ENCODE measurements around the gene ANO8. TPM values are rescaled to one million over a fixed set of nuclear protein-coding genes. Genes with fewer than 3 reads are reported as not detected.

Gene ANO8
- total and polyA plus RNA-seq, 2 of the 8 experiments (the other 6 are each of a cell fraction or from before 2014, with no cell fraction given) = 9.5 to 20.7 TPM

DNA sequence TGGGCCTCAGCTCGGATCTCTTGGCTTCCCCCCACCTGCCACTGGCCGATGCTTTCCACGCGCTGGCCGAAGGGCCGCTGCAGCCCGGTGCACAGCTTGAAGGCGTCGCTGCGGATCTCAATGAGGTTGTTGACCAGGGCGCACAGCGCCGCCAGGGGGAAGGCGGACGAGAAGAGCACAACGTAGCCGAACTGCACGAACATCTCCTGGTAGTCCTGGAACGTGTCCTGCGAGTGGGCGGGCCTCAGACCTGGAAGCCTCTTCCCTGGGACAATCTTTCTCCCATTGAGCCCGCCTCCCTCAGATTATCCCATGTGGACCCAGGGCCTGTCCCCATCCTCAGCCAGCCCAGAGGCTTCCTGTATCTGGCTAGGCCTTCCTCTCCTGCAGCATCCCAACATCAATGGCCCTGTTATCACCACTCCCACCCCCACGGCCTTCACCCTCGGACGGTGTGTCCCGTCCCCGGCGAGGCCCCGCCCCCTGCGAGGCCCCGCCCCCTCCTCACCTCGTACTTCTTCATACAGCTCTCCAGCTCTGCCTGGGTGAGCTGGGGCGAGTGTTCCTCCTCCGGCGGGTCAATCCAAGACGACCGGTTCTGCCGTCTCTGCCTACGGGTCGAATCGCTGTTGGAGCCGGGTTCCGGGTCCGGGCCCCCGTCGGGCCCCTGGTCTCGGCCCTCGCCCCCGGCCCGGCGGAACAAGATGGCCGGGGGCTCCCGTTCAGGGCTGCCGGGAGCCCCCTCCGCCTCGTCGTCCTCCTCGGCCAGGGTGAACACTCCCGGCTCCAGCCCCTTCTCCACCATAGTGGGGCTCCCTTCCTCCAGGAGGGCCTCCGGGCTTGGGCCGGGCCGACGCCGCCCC is 6.8 kb downstream of the ANO8 start:
- Histone ChIP-seq H2BK20ac (ENCODE audit: low read length) (0 out of 2 replicates have a peak overlapping the region, but pooled peaks have one; percentile 80), H3K4me1 (replicated peaks in 1 of 4; ENCODE audit: control insufficient read depth in 3 of 4, insufficient read depth in 4 of 4, low read length in 3 of 4) (peaks cover 0 to 22% (median 15%) of the 10 kb centered on the region in 4 experiments; a peak in 6 of 7 replicates), H3K56ac (replicated peaks; ENCODE audit: insufficient read length, low read depth, low read length) (peak overlapping the region; percentile 81), H2BK12ac (ENCODE audit: low read depth, low read length) (no peak overlapping the region), H3K36me3 (ENCODE audit: control insufficient read depth in 2 of 4, insufficient read depth in 4 of 4, low read length in 3 of 4) (peaks cover 0 to 10% (median 4%) of the 10 kb centered on the region in 4 experiments; a peak in 4 of 8 replicates), H2BK120ac (replicated peaks; ENCODE audit: low read depth, low read length) (no peak overlapping the region), H3K4me3 (ENCODE audit: extremely low read depth in 1 of 4, insufficient read depth in 2 of 4, low read depth in 3 of 4, low read length in 4 of 4) (peak overlapping the region; percentile 60 to 95 (median 61)), H2BK5ac (ENCODE audit: low read depth, low read length) (peak overlapping the region; percentile 55; the same call in 1 of the 2 replicates), H3K27ac (ENCODE audit: low read depth, low read length) (peak overlapping the region; percentile 66), H2AK5ac (ENCODE audit: low read depth, low read length) (no peak overlapping the region), H3K18ac (ENCODE audit: extremely low read depth, low read length) (peak overlapping the region; percentile 90), H3K9ac (replicated peaks in 1 of 4; ENCODE audit: extremely low read depth in 1 of 4, low read depth in 3 of 4, low read length in 3 of 4) (peak overlapping the region in 3 of 4 experiments; percentile 25 to 58 (median 45); a peak in 5 of 7 replicates), H3K4ac (replicated peaks; ENCODE audit: insufficient read length, low read depth, low read length) (peak overlapping the region; percentile 69), H4K91ac (replicated peaks; ENCODE audit: insufficient read length, low read length) (peak overlapping the region; percentile 89), H3K14ac (ENCODE audit: insufficient read length) (no peak overlapping the region), H3K4me2 (ENCODE audit: insufficient read depth in 1 of 2, low read depth in 2 of 2, low read length in 2 of 2) (peak overlapping the region; percentile 72 to 83), H2BK15ac (ENCODE audit: low read length) (peak overlapping the region; percentile 92; the same call in 1 of the 2 replicates), H3K23ac (ENCODE audit: insufficient read length) (no peak overlapping the region), H4K8ac (ENCODE audit: extremely low read depth, insufficient read depth, low read length) (peak overlapping the region; percentile 91), H4K5ac (ENCODE audit: insufficient read length, low read depth, low read length) (peak overlapping the region; percentile 96), H3K79me2 (ENCODE audit: control insufficient read depth in 1 of 2, insufficient read depth in 2 of 2, low read length in 2 of 2) (no peaks in the 10 kb centered on the region), H4K20me1 (replicated peaks in 1 of 2; ENCODE audit: control insufficient read depth in 1 of 2, insufficient read depth in 2 of 2, low read length in 2 of 2) (peaks cover 0 to 10% of the 10 kb centered on the region in 2 experiments), H3K27me3 (replicated peaks in 1 of 4; ENCODE audit: control insufficient read depth in 3 of 4, extremely low read depth in 1 of 4, insufficient read depth in 3 of 4, low read length in 3 of 4) (no peaks in the 10 kb centered on the region; a peak in 1 of 7 replicates), H3K23me2 (ENCODE audit: low read depth, low read length) (peaks cover 6% of the 10 kb centered on the region; the same call in 1 of the 2 replicates), H3K79me1 (ENCODE audit: low read depth, low read length) (0 out of 2 replicates have a peak, but pooled peaks cover 2% of the 10 kb centered on the region), H2AFZ (ENCODE audit: low read length) (no peak overlapping the region), H3K9me3 (ENCODE audit: insufficient read depth in 2 of 2, low read depth in 1 of 2, low read length in 1 of 2) (no peaks in the 10 kb centered on the region)
- CTCF ChIA-PET (ENCODE audit: partially characterized antibody) = interaction anchor here (0.9 to 3.3 kb wide), 16 partner anchors 11 to 120 kb away, joined by 3 to 13 read pairs (median 5); partner anchors contain the start of genes CCDC194, DDA1, MRPL34 and TMEM221
- WGBS, 2 experiments (ENCODE audit: extremely low coverage in 1 of 2, insufficient coverage in 1 of 2, insufficient read length in 1 of 2, insufficient replicate concordance in 2 of 2, low coverage in 1 of 2, low lambda C conversion rate in 2 of 2, missing lambda C conversion rate in 1 of 2) = 6% methylated on average over 40 of the region's 64 CpGs; no CpG with 5 or more reads in 1 of the 2 experiments
- DNase-seq (ENCODE audit: low read depth in 1 of 2, low spot score in 2 of 2) = peak in 1 of 2 experiments; percentile 89
- POLR2A ChIA-PET (ENCODE audit: partially characterized antibody) = interaction anchor here (0.9 to 17.1 kb wide), 13 partner anchors 10 to 114 kb away, joined by 3 to 329 read pairs (median 4); partner anchors contain the start of genes ABHD8, ANO8, BABAM1 and DDA1
- FAIRE-seq = peak; percentile 90
- TF ChIP-seq SIN3A (conservative IDR thresholded peaks at IDR 0.05 in 1 of 2, IDR thresholded peaks at IDR 0.05 in 1 of 2; ENCODE audit: low read depth in 1 of 2, low read length in 2 of 2) = no peak; a peak in 1 of 4 replicates
- TF ChIP-seq SIRT6 (IDR thresholded peaks at IDR 0.05; ENCODE audit: low read length) = no peak
- peak; percentile 76 for TF ChIP-seq CREB1 (IDR thresholded peaks at IDR 0.05)
- TF ChIP-seq KDM4A (IDR thresholded peaks at IDR 0.05; ENCODE audit: low read depth, low read length, severe bottlenecking) = peak; percentile 61
- TF ChIP-seq CBX5 (IDR thresholded peaks at IDR 0.05; ENCODE audit: low read depth, low read length) = no peak
- peak; percentile 74 for TF ChIP-seq YY1 (IDR thresholded peaks at IDR 0.05; ENCODE audit: low read depth, low read length)
- TF ChIP-seq, protein P1, sequence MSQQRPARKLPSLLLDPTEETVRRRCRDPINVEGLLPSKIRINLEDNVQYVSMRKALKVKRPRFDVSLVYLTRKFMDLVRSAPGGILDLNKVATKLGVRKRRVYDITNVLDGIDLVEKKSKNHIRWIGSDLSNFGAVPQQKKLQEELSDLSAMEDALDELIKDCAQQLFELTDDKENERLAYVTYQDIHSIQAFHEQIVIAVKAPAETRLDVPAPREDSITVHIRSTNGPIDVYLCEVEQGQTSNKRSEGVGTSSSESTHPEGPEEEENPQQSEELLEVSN (IDR thresholded peaks at IDR 0.05) = 0 out of 2 replicates have a peak, but pooled peaks have one; percentile 22
- no peak for TF ChIP-seq CBX8 (IDR thresholded peaks at IDR 0.05; ENCODE audit: borderline replicate concordance, low read depth, low read length)
- no peak; the same call in 1 of the 2 replicates for TF ChIP-seq PHF8 (conservative IDR thresholded peaks at IDR 0.05; ENCODE audit: low read depth, low read length)

Data from H1 (cell line).